Uterus (tissue), 2 donors: ENCODE results near the gene ATP6V1A.

Experiments used
- POLR2A ChIP-seq, 2 donors: fragments of 450-650 bp; IDR thresholded peaks; one replicate each; pipeline ENCODE4 v1.6.1; 2016; ENCODE audit warnings: antibody characterized with exemption in 2 of 2, mild to moderate bottlenecking in 1 of 2, moderate library complexity in 1 of 2
- TF ChIP-seq, protein P1 (sequence below), 4 experiments: fragments of 200-600 bp in 2 of 4; fragments of 450-650 bp in 2 of 4; sonication (generic) in 2 of 4; IDR thresholded peaks; one replicate each; pipeline ENCODE4 v1.5.1; 2016 to 2019; ENCODE audit warnings: antibody characterized with exemption in 4 of 4, mild to moderate bottlenecking in 2 of 4, moderate library complexity in 1 of 4

GRCh38 chr3:113731694-113732093 lies 15.1 kb upstream of the ATP6V1A start:
- TF ChIP-seq POLR2A (IDR thresholded peaks at IDR 0.05), result no peak
- TF ChIP-seq, protein P1, sequence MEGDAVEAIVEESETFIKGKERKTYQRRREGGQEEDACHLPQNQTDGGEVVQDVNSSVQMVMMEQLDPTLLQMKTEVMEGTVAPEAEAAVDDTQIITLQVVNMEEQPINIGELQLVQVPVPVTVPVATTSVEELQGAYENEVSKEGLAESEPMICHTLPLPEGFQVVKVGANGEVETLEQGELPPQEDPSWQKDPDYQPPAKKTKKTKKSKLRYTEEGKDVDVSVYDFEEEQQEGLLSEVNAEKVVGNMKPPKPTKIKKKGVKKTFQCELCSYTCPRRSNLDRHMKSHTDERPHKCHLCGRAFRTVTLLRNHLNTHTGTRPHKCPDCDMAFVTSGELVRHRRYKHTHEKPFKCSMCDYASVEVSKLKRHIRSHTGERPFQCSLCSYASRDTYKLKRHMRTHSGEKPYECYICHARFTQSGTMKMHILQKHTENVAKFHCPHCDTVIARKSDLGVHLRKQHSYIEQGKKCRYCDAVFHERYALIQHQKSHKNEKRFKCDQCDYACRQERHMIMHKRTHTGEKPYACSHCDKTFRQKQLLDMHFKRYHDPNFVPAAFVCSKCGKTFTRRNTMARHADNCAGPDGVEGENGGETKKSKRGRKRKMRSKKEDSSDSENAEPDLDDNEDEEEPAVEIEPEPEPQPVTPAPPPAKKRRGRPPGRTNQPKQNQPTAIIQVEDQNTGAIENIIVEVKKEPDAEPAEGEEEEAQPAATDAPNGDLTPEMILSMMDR (IDR thresholded peaks at IDR 0.05), result no peak
